Endothelial cell of umbilical vein (primary cell): ENCODE results near the gene DOCK1. TPM values are rescaled to one million over a fixed set of nuclear protein-coding genes. Genes with fewer than 3 reads are reported as not detected.

Experiments used
- BruUV-seq: library from RNA; stranded (reverse); fragments of 400-500 nt; replicated peaks from 2 replicates; lab custom pipeline; 2021; lab: Mats Ljungman, UMichigan
- CTCF ChIA-PET: fragments of 300-600, 350-600 bp; sonication (Branson Sonifier 250); formaldehyde crosslinking; loops from one replicate; lab custom pipeline; 2021; ENCODE audit warnings: antibody characterized with exemption, inconsistent platforms; lab: Charles Lee
- POLR2A ChIA-PET: fragments of 300-600, 350-600 bp; sonication (Branson Sonifier 250); formaldehyde crosslinking; loops from one replicate; lab custom pipeline; 2021; ENCODE audit warnings: antibody characterized with exemption, inconsistent platforms; lab: Charles Lee
- DNase-seq: peaks from one replicate; pipeline ENCODE4 v3.0.0-alpha.2; 2011; ENCODE audit warnings: low read depth, low spot score
- FAIRE-seq: peaks from 2 replicates; lab custom pipeline; 2011; peaks lifted over from hg19 to GRCh38; lab: Jason Lieb, UNC
- H2AFZ ChIP-seq: 2 replicates; pipeline ENCODE4 v1.6.0; 2012; ENCODE audit warnings: low read depth, low read length, control low read depth, inconsistent platforms
- H3K27ac ChIP-seq: 2 replicates; pipeline ENCODE4 v1.5.1; 2011; ENCODE audit warnings: low read depth, mild to moderate bottlenecking, control low read depth, low read length, moderate library complexity; ENCODE audit not compliant: insufficient read depth
- H3K27me3 ChIP-seq, 2 experiments: 2 replicates each; pipeline versions ENCODE4 v1.6.0 to v1.6.1; 2011; ENCODE audit warnings: low read length in 2 of 2, mixed read lengths in 1 of 2; ENCODE audit not compliant: control insufficient read depth in 2 of 2, insufficient read depth in 2 of 2
- H3K36me3 ChIP-seq, 2 experiments: 2 replicates in 1 of 2; 3 replicates in 1 of 2; pipeline ENCODE4 v1.5.1; 2011; ENCODE audit warnings: low read length in 2 of 2, mild to moderate bottlenecking in 1 of 2, moderate library complexity in 1 of 2; ENCODE audit not compliant: control insufficient read depth in 2 of 2, insufficient read depth in 2 of 2; ENCODE audit errors: extremely low read depth in 1 of 2
- H3K4me1 ChIP-seq: 3 replicates; pipeline ENCODE4 v1.5.1; 2011; ENCODE audit warnings: mild to moderate bottlenecking, low read length; ENCODE audit not compliant: control insufficient read depth, insufficient read depth; ENCODE audit errors: extremely low read depth
- H3K4me2 ChIP-seq: 2 replicates; pipeline ENCODE4 v1.6.1; 2011; ENCODE audit warnings: low read length, control low read depth, mixed read lengths; ENCODE audit not compliant: insufficient read depth
- H3K4me3 ChIP-seq, 3 experiments: fragments of 200-600 bp in 1 of 3; sonication (generic), shearing (Covaris generic) in 1 of 3; replicated peaks in 1 of 3; 2 replicates each; pipeline ENCODE4 v1.5.1; 2011 to 2016; ENCODE audit warnings: control low read depth in 3 of 3, low read length in 3 of 3, mild to moderate bottlenecking in 2 of 3, inconsistent platforms in 1 of 3, low read depth in 1 of 3, moderate library complexity in 1 of 3; ENCODE audit not compliant: insufficient read depth in 1 of 3
- H3K79me2 ChIP-seq: 2 replicates; pipeline ENCODE4 v1.6.0; 2012; ENCODE audit warnings: low read length, inconsistent platforms; ENCODE audit not compliant: control insufficient read depth, insufficient read depth
- H3K9ac ChIP-seq: replicated peaks from 2 replicates; pipeline ENCODE3; 2011; ENCODE audit warnings: low read length, control low read depth; ENCODE audit not compliant: insufficient read depth; ENCODE audit errors: extremely low read depth
- H3K9me1 ChIP-seq: replicated peaks from 3 replicates; pipeline ENCODE4 v1.6.0; 2011; ENCODE audit warnings: mild to moderate bottlenecking, low read length; ENCODE audit not compliant: control insufficient read depth, insufficient read depth; ENCODE audit errors: extremely low read depth
- H3K9me3 ChIP-seq: replicated peaks from 2 replicates; pipeline ENCODE4 v1.5.1; 2012; ENCODE audit warnings: low read length, inconsistent platforms; ENCODE audit not compliant: control insufficient read depth, insufficient read depth
- H4K20me1 ChIP-seq: replicated peaks from 2 replicates; pipeline ENCODE3; 2011; ENCODE audit warnings: mild to moderate bottlenecking, low read length; ENCODE audit not compliant: control insufficient read depth, insufficient read depth; ENCODE audit errors: extremely low read depth
- EZH2 ChIP-seq: IDR thresholded peaks from 2 replicates; pipeline ENCODE4 v1.6.1; 2012; ENCODE audit warnings: borderline replicate concordance, low read depth, mild to moderate bottlenecking, moderate library complexity, low read length, inconsistent platforms; ENCODE audit not compliant: severe bottlenecking
- FOS ChIP-seq: IDR thresholded peaks from 2 replicates; pipeline ENCODE4 v1.6.1; 2011; ENCODE audit warnings: mild to moderate bottlenecking, low read length, moderate library complexity, borderline replicate concordance; ENCODE audit not compliant: insufficient read depth
- GATA2 ChIP-seq: IDR thresholded peaks from 2 replicates; pipeline ENCODE4 v1.7.0; 2011; ENCODE audit warnings: low read depth, mild to moderate bottlenecking, moderate library complexity, mixed read lengths, low read length; ENCODE audit not compliant: insufficient read length, insufficient read depth
- JUN ChIP-seq: IDR thresholded peaks from 2 replicates; pipeline ENCODE4 v1.6.1; 2011; ENCODE audit warnings: borderline replicate concordance, low read depth; ENCODE audit not compliant: insufficient read length, insufficient read depth
- MAX ChIP-seq: IDR thresholded peaks from 2 replicates; pipeline ENCODE4 v1.6.1; 2011; ENCODE audit not compliant: insufficient read depth, insufficient read length
- MYC ChIP-seq: IDR thresholded peaks from one replicate; pipeline ENCODE4 v1.6.1; 2011; ENCODE audit warnings: mild to moderate bottlenecking, low read depth, low read length
- POLR2AphosphoS5 ChIP-seq: IDR thresholded peaks from 2 replicates; pipeline ENCODE4 v1.6.1; 2012; ENCODE audit warnings: low read depth, mild to moderate bottlenecking, control low read depth, low read length, moderate library complexity; ENCODE audit not compliant: insufficient read depth
- dilution Hi-C: fragments of 300-500 bp; cut with MboI; formaldehyde crosslinking; loops from one replicate; pipeline ENCODE4 v1.15.0; 2019; ENCODE audit warnings: low sequenced_read_pairs; ENCODE audit not compliant: extremely low pct_ligation_motif_present
- intact Hi-C: fragments of 100-400 bp; cut with micrococcal nuclease; formaldehyde crosslinking; loops from one replicate; pipeline ENCODE4 v1.10.0; 2022
- polyA plus RNA-seq, 4 experiments: library from polyadenylated mRNA; depleted of rRNA in 3 of 4; stranded (reverse) in 3 of 4; unstranded in 1 of 4; fragments of >200 nt; gene quantifications; 2 replicates each; pipeline versions ENCODE4 v1.2.1 to v1.2.3, GENCODE V29; 2011 to 2012; ENCODE audit warnings: missing spikeins in 1 of 4
- total RNA-seq: library from RNA; stranded (reverse); gene quantifications from 2 replicates; pipeline ENCODE4 v1.2.3, GENCODE V29; 2021
- TF ChIP-seq, protein P1 (sequence below), 2 donors: IDR thresholded peaks; 1 replicate in 1 of 2; 2 replicates in 1 of 2; pipeline ENCODE4 v1.5.1; 2011; ENCODE audit warnings: low read length in 2 of 2, mild to moderate bottlenecking in 2 of 2, moderate library complexity in 2 of 2, control low read depth in 1 of 2, inconsistent platforms in 1 of 2, low read depth in 1 of 2; ENCODE audit not compliant: insufficient read depth in 1 of 2; ENCODE audit errors: extremely low read depth in 1 of 2

DOCK1 gene
- total and polyA plus RNA-seq, 2 donors (not counting 3 experiments of a cell fraction or from before 2014, with no cell fraction given): 22.5 to 83.1 TPM

DNA sequence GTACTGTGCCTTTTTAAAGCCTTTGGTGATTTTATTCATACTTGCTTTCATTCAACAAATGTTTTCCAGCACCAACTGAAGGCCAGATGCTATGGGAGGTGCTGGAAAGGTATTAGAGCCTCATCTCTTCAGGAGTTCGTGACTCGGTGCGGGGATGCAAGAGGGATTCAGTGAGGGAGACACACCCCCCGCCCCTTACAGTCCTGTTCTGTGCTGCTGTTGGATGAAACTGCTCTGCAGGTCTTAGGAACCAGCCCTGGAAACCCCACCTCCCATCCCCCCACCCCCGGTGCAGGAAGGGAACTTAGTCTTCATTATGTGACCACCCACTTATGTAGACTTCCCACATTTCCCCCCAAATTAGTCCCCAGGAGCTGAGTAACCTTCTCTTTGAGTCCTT lies 180.7 kb downstream of the DOCK1 start:
- Histone ChIP-seq H3K4me3 (no peak overlapping the region), H3K27me3 (no peaks in the 10 kb centered on the region), H3K79me2 (no peaks in the 10 kb centered on the region), H3K36me3 (peaks cover 1 to 2% of the 10 kb centered on the region in 2 experiments), H3K9ac (no peak overlapping the region), H4K20me1 (no peaks in the 10 kb centered on the region), H3K4me1 (peaks cover 13% of the 10 kb centered on the region), H3K9me1 (no peaks in the 10 kb centered on the region), H3K27ac (no peak overlapping the region), H3K4me2 (no peak overlapping the region), H3K9me3 (no peaks in the 10 kb centered on the region), H2AFZ (no peak overlapping the region)
- no peak for DNase-seq
- CTCF ChIA-PET: no interaction called here
- dilution Hi-C loops: no loop called here
- FAIRE-seq: no peak
- intact Hi-C loops: loop anchor here (10.0 kb wide), 1 partner anchor 181 kb away; the partner anchor contains the start of gene DOCK1
- POLR2A ChIA-PET: no interaction called here
- TF ChIP-seq POLR2AphosphoS5 (no peak), FOS (no peak), MAX (no peak), GATA2 (no peak), EZH2 (no peak), MYC (no peak), JUN (no peak)
- TF ChIP-seq, protein P1, sequence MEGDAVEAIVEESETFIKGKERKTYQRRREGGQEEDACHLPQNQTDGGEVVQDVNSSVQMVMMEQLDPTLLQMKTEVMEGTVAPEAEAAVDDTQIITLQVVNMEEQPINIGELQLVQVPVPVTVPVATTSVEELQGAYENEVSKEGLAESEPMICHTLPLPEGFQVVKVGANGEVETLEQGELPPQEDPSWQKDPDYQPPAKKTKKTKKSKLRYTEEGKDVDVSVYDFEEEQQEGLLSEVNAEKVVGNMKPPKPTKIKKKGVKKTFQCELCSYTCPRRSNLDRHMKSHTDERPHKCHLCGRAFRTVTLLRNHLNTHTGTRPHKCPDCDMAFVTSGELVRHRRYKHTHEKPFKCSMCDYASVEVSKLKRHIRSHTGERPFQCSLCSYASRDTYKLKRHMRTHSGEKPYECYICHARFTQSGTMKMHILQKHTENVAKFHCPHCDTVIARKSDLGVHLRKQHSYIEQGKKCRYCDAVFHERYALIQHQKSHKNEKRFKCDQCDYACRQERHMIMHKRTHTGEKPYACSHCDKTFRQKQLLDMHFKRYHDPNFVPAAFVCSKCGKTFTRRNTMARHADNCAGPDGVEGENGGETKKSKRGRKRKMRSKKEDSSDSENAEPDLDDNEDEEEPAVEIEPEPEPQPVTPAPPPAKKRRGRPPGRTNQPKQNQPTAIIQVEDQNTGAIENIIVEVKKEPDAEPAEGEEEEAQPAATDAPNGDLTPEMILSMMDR (IDR thresholded peaks at IDR 0.05; ENCODE audit: extremely low read depth in 1 of 2, insufficient read depth in 1 of 2, low read depth in 1 of 2, low read length in 2 of 2): no peak
- no TSS peak for BruUV-seq
